ENCODE measurements around the gene DDX4.
A peak's percentile ranks its signal among the peaks of the same experiment; 100 is the strongest.

Gene DDX4

DNA sequence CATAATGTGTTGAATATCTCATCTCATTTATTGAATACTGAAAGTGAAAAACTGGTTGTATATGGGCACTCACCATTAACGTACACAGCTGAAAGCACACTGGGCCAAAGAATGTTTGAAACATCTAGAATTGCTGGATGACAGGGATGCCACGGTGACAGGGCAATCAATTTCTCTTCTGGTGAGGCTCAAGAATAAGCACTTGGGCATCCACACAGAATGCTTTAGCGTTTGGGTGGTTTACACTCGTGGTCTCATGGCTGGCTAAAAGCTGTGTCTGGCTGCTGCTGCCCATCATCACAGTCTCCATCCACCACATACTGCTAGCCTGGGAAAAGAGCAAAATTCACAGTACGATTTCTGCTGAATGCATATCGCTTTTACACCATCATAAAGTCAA, 82.6 kb downstream of the DDX4 start:
- ATAC-seq, result peak; percentile 44
- no peak for TF ChIP-seq ZC3H10 (CRISPR knock-in tag; IDR thresholded peaks at IDR 0.05)
- no peak for TF ChIP-seq TOX (CRISPR knock-in tag; IDR thresholded peaks at IDR 0.05; ENCODE audit: borderline replicate concordance)
- TF ChIP-seq CSRNP3 (CRISPR knock-in tag; IDR thresholded peaks at IDR 0.05), result no peak
- no peak for TF ChIP-seq ZFP30 (CRISPR knock-in tag; IDR thresholded peaks at IDR 0.05)
- TF ChIP-seq CREB5 (CRISPR knock-in tag; IDR thresholded peaks at IDR 0.05; ENCODE audit: low read depth), result no peak
- no peak for TF ChIP-seq ZFP3 (CRISPR knock-in tag; IDR thresholded peaks at IDR 0.05)

- peak; percentile 69 for ATAC-seq
- TF ChIP-seq PATZ1 (CRISPR knock-in tag; IDR thresholded peaks at IDR 0.05; ENCODE audit: borderline replicate concordance) (no peak), ZFP30 (CRISPR knock-in tag; IDR thresholded peaks at IDR 0.05) (no peak), RARB (CRISPR knock-in tag; IDR thresholded peaks at IDR 0.05) (no peak), CREB5 (CRISPR knock-in tag; IDR thresholded peaks at IDR 0.05; ENCODE audit: low read depth) (no peak), CSDC2 (CRISPR knock-in tag; IDR thresholded peaks at IDR 0.05) (no peak), ZFP3 (CRISPR knock-in tag; IDR thresholded peaks at IDR 0.05) (no peak), ZNF565 (CRISPR knock-in tag; conservative IDR thresholded peaks at IDR 0.05; ENCODE audit: low read depth) (no peak)
These were observed 84.1 kb downstream of the DDX4 start for GRCh38 chr5:55821731-55822512.

DNA sequence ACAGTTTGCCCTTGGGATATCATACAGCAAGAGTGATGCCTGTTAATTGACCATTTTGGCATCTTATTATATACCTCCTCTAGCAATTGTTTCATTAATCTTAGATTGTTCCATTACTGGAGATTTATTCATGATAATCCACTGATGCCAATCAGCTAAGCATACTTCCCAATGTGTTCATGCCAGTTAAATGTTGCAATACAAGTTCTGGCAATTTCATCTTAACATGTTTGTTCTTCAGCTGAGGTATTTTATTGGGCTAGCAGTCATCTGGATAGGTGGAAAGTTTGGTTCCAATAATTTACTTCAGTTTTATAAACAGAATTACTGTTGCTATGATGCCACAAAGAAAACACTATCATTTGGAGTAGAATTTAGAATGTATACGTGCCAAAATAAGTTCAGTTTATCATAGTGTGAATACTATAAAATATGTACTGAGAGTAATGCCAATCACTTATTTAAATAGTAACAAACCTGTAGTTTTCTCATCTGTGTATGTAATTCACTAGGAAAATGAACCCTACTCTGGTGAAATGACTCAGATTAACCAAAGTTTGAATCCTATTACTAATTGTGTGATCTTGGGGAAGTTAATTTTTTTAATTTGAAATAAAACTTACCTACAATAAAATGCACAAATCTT, 85.4 kb downstream of the DDX4 start:
- no peak for ATAC-seq
- TF ChIP-seq ZNF70 (CRISPR knock-in tag; IDR thresholded peaks at IDR 0.05) (no peak), TCF4 (CRISPR knock-in tag; IDR thresholded peaks at IDR 0.05; ENCODE audit: borderline replicate concordance) (no peak), CSDC2 (CRISPR knock-in tag; IDR thresholded peaks at IDR 0.05) (no peak), RARB (CRISPR knock-in tag; IDR thresholded peaks at IDR 0.05) (no peak), PPARA (CRISPR knock-in tag; IDR thresholded peaks at IDR 0.05; ENCODE audit: borderline replicate concordance) (no peak), ARNTL (CRISPR knock-in tag; IDR thresholded peaks at IDR 0.05; ENCODE audit: borderline replicate concordance, low read depth) (no peak), ESRRG (CRISPR knock-in tag; IDR thresholded peaks at IDR 0.05) (no peak), POU6F1 (CRISPR knock-in tag; IDR thresholded peaks at IDR 0.05; ENCODE audit: borderline replicate concordance, low read depth) (no peak), ZC3H10 (CRISPR knock-in tag; IDR thresholded peaks at IDR 0.05) (no peak), SNAI2 (CRISPR knock-in tag; IDR thresholded peaks at IDR 0.05) (no peak), ZFP30 (CRISPR knock-in tag; IDR thresholded peaks at IDR 0.05) (no peak), ZNF8 (CRISPR knock-in tag; IDR thresholded peaks at IDR 0.05) (no peak), CREB5 (CRISPR knock-in tag; IDR thresholded peaks at IDR 0.05; ENCODE audit: low read depth) (no peak)
- TF ChIP-seq, protein P1, sequence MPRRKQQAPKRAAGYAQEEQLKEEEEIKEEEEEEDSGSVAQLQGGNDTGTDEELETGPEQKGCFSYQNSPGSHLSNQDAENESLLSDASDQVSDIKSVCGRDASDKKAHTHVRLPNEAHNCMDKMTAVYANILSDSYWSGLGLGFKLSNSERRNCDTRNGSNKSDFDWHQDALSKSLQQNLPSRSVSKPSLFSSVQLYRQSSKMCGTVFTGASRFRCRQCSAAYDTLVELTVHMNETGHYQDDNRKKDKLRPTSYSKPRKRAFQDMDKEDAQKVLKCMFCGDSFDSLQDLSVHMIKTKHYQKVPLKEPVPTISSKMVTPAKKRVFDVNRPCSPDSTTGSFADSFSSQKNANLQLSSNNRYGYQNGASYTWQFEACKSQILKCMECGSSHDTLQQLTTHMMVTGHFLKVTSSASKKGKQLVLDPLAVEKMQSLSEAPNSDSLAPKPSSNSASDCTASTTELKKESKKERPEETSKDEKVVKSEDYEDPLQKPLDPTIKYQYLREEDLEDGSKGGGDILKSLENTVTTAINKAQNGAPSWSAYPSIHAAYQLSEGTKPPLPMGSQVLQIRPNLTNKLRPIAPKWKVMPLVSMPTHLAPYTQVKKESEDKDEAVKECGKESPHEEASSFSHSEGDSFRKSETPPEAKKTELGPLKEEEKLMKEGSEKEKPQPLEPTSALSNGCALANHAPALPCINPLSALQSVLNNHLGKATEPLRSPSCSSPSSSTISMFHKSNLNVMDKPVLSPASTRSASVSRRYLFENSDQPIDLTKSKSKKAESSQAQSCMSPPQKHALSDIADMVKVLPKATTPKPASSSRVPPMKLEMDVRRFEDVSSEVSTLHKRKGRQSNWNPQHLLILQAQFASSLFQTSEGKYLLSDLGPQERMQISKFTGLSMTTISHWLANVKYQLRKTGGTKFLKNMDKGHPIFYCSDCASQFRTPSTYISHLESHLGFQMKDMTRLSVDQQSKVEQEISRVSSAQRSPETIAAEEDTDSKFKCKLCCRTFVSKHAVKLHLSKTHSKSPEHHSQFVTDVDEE (CRISPR knock-in tag; IDR thresholded peaks at IDR 0.05), result no peak
